A172 (cell line): Measurements from ENCODE around the gene PSG2. TPM values are rescaled to one million over a fixed set of nuclear protein-coding genes. Genes with fewer than 3 reads are reported as not detected.
"Not testable (repeated sequence)": the region's sequence is repeated elsewhere in the genome, so short reads cannot be mapped to it uniquely, and the experiment has no call there.

Experiments
- DNase-seq: peaks from one replicate; pipeline ENCODE4 v3.0.0-alpha.2; 2015; ENCODE audit warnings: low spot score
- total RNA-seq: library from RNA; depleted of rRNA; stranded (reverse); fragments of >200 nt; shearing (Covaris generic); gene quantifications from 2 replicates; pipeline ENCODE4 v1.2.3, GENCODE V29; 2014; rRNA removed

Gene PSG2
- 0.19 TPM in 1 of 2 replicates, not detected in the other for total RNA-seq

GRCh38 chr19:43082601-43083000, at the start of gene PSG2:
TSS of gene PSG2 (minus strand) at chr19:43082701. CDS start at chr19:43082569, 132 bp downstream.
- not testable (repeated sequence) for DNase-seq

GRCh38 chr19:43131281-43131842, 48.9 kb upstream of the PSG2 start:
- not testable (repeated sequence) for DNase-seq

GRCh38 chr19:43129197-43129596, 46.7 kb upstream of the PSG2 start:
- not testable (repeated sequence) for DNase-seq

GRCh38 chr19:43127336-43127735, 44.8 kb upstream of the PSG2 start:
- DNase-seq: peak; percentile 79

GRCh38 chr19:43126720-43127119, 44.2 kb upstream of the PSG2 start:
- no peak for DNase-seq

- DNase-seq: no peak
Measured at GRCh38 chr19:43124360-43124759, 41.9 kb upstream of the PSG2 start.

GRCh38 chr19:43120433-43121026, 38.0 kb upstream of the PSG2 start:
- DNase-seq: peak; percentile 95

GRCh38 chr19:43119526-43119925, 37.0 kb upstream of the PSG2 start:
- DNase-seq: peak; percentile 69

- DNase-seq: not testable (repeated sequence)
Measured at GRCh38 chr19:43116421-43116820, 33.9 kb upstream of the PSG2 start.

- not testable (repeated sequence) for DNase-seq
Measured at GRCh38 chr19:43115548-43115947, 33.0 kb upstream of the PSG2 start.

- not testable (repeated sequence) for DNase-seq
Measured at GRCh38 chr19:43115064-43115463, 32.6 kb upstream of the PSG2 start.

- DNase-seq: not testable (repeated sequence)
Measured at GRCh38 chr19:43114626-43115025, 32.1 kb upstream of the PSG2 start.

- not testable (repeated sequence) for DNase-seq
Measured at GRCh38 chr19:43107401-43107800, 24.9 kb upstream of the PSG2 start.

GRCh38 chr19:43105496-43105895, 23.0 kb upstream of the PSG2 start:
- peak; percentile 36 for DNase-seq

- peak; percentile 86 for DNase-seq
Measured at GRCh38 chr19:43104215-43104850, 21.8 kb upstream of the PSG2 start.

- DNase-seq: no peak
Measured at GRCh38 chr19:43101950-43102349, 19.4 kb upstream of the PSG2 start.

- DNase-seq: peak; percentile 34
Measured at GRCh38 chr19:43098416-43098815, 15.9 kb upstream of the PSG2 start.

GRCh38 chr19:43087702-43088340, 5.3 kb upstream of the PSG2 start:
- DNase-seq: peak; percentile 74

GRCh38 chr19:43085796-43086530, 3.5 kb upstream of the PSG2 start:
- peak; percentile 42 for DNase-seq

GRCh38 chr19:43084196-43084832, 1.8 kb upstream of the PSG2 start:
- DNase-seq: peak; percentile 45

GRCh38 chr19:43083721-43084120, 1.2 kb upstream of the PSG2 start:
- DNase-seq: not testable (repeated sequence)
